DND-41 (cell line): Measurements from ENCODE around the gene CRIP3.

ENCODE experiments used
- CTCF ChIP-seq: IDR thresholded peaks from 2 replicates; pipeline ENCODE4 v1.5.1; 2012; ENCODE audit warnings: borderline replicate concordance, low read length, moderate library complexity, mild to moderate bottlenecking; ENCODE audit not compliant: poor library complexity, severe bottlenecking; ENCODE audit errors: extremely low read depth
- EZH2 ChIP-seq: IDR thresholded peaks from 3 replicates; pipeline ENCODE4 v1.6.1; 2012; ENCODE audit warnings: borderline replicate concordance, low read depth, mild to moderate bottlenecking, moderate library complexity, low read length, inconsistent platforms; ENCODE audit not compliant: severe bottlenecking

- TF ChIP-seq CTCF, result no peak
- no peak for TF ChIP-seq EZH2
Observed at GRCh38 chr6:43331470-43331869, 22.8 kb upstream of the CRIP3 start.
